ENCODE measurements around the gene SF1.

- no peak for TF ChIP-seq CTCF (IDR thresholded peaks at IDR 0.05)
- no peak for TF ChIP-seq EP300 (IDR thresholded peaks at IDR 0.05)
- TF ChIP-seq POLR2A (IDR thresholded peaks at IDR 0.05), result no peak
These were observed 26.8 kb downstream of the SF1 start for GRCh38 chr11:64751580-64751979.
